Activated CD4-positive, alpha-beta T cell treated with anti-CD3 and anti-CD28 coated beads for 4 hours (primary cell): Measurements from ENCODE around the gene DCTN4.
A peak's percentile ranks its signal among the peaks of the same experiment; 100 is the strongest.
"Not testable (repeated sequence)": the region's sequence is repeated elsewhere in the genome, so short reads cannot be mapped to it uniquely, and the experiment has no call there.

Experiments
- DNase-seq, 2 donors: peaks; one replicate each; pipeline ENCODE4 v3.0.0-alpha.2; 2020

The DCTN4 gene

DNA sequence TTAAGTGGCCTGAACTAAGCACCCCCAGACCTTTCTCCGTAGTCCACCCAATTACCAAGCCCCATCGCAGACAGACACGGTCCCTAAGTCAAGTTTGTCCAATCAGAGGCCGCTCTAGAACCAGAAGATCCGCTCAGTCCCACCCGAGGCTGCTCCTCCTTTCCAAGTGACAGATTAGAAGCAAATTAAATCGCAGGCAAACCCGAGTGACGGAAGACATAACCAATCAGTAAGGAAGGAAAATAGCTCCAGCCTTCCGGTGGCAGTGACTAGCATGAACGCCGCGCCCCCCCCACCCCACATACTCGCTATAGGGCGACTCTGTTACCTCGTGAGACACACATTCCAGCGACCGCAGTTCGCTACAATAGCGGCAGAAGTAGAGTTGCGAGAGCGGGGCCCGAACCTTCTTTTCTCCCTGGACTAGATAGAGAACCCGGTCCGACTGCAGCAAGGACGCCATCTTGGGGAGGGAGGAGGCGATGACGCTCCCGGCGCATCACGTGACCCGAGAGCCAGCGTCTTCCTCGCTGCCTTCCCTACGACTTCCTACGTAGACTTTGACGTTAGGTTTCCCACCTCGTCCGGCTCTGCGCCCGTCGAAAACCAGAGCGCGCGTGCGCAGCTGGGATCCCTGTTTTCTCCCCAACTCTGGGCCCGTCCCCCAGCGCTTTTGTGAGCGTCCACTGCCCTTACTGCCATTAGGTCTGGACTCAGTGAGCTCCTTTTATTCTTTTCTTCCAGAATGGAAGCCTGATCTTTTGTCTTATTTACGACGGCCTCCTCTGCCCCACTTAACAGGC is at the start of gene DCTN4:
DCTN4 (minus strand) TSS at position 487 of the 803 bp plus-strand sequence; CDS start at position 463, 24 bp downstream.
- peak; percentile 89 to 93 for DNase-seq

DNA sequence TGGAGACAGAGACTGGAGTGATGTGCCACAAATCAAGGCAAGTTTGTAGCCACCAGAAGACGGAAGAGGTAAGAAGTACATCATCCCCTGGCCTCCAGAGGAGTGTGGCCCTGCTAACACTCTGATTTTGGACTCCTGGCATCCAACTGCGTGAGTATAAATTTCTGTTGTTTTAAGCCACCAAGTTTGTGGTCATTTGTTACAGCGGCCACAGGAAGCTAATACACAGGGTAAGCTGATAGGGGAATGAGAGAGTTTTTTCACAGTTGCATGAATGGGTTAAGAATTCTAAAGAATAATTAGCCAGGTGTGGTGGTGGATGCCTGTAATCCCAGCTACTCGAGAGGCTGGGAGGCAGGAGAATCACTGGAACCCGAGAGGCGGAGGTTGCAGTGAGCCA is 45.6 kb upstream of the DCTN4 start:
- DNase-seq: no peak

DNA sequence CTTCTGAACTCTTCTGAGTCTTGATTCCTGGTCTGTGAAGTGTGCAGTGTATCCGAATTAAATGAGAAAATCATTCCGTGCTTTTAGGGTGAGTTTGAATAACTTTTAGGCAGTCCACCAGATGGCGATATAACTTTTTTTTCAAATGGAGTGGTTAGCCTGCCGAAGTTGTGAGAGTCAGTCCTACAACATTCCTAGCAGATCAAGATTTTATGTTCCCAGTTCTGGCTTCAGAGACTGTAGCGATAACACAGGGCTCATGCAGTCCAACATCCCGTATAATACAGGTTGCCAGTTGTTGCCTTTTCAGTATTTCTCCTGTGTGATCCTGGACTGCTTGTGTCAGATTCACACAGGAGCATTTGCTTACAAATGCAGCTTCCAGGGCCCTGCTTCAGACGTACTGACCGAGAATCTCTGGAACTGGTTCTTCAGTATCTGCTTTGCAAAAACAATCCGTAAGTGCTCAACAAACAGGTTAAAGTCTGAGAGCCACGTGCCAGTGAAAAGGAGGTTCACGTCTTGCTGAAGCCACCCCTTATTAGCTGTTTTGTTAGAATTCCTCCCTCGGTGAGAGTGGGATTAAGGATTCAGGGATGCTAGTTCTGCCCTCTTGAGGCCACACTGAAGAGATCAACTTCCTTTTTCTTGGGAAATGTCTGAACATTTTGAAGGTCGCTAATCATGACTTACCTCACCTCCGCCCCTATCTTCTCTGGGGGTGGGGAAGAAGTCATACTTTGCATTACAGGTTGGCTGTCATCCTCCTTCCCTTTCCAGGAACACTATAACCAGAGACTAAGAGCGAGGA is 42.5 kb upstream of the DCTN4 start:
- DNase-seq: peak; percentile 18 to 19

DNA sequence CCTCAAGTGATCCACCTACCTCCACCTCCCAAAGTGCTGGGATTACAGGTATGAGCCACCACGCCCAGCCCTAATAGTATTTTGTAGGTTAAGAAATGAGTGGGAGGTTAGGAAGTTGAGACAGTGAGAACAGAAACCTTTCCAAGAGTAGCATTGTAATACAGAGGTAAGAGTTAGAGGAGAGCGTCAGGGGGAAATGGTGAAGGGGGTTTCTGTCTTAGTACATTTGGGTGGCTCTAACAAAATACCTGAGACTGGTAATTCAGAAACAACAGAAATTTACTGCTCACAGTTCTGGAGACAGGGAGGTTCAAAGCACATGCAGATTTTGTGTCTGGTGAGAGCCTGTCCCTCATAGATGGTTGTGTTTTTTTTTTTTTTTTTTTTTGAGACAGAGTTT is 38.6 kb upstream of the DCTN4 start:
- no peak for DNase-seq

DNA sequence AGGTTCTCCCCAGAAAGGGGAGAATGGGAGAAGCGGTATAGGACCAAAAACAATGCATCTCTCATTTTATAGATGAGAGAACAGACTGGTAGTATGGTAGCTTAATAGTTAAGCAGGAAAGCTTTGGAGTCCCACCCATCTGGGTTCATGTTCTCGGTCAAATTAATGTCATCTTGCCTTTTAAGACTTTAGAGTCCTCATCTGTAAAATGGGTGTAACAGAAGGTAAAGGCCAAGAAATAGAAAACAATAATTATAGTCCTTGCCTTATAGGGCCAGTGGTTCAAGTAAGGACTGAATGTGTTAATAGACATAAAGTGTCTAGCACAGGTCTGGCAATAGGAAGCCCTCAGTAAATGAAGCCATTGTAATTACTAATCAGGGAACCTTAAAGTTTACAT is 36.1 kb upstream of the DCTN4 start:
- DNase-seq: no peak

DNA sequence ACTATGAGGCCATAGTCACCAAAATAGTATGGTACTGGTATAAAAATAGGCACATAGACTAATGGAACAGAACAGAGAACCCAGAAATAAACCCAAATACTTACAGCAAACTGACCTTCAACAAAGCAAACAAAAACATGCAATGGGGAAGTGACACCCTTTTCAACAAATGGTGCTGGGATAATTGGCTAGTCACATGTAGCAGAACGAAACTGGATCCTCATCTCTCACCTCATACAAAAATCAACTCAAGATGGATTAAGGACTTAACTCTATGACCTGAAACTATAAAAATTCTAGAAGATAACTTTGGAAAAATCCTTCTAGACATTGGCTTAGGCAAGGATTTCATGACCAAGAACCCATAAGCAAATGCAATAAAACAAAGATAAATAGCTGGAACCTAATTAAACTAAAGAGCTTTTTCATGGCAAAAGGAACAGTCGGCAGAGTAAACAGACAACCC is 34.6 kb upstream of the DCTN4 start:
- not testable (repeated sequence) for DNase-seq

DNA sequence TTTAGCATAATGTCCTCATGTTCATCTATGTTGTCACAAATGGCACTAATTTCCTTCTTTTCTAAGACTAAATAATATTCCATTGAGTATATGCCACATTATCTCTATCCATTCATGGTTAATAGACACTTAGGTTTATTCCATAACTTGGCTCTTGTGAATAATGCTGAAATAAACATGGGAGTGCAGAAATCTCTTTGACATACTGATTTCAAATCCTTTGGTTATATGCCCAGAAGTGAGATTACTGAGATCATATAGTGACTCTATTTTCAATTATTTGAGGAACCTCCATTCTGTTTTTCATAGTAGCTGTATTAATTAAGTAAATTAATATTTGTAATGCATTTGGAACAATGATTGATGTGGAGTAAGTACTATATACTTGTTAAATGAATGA is 32.7 kb upstream of the DCTN4 start:
- no peak for DNase-seq

DNA sequence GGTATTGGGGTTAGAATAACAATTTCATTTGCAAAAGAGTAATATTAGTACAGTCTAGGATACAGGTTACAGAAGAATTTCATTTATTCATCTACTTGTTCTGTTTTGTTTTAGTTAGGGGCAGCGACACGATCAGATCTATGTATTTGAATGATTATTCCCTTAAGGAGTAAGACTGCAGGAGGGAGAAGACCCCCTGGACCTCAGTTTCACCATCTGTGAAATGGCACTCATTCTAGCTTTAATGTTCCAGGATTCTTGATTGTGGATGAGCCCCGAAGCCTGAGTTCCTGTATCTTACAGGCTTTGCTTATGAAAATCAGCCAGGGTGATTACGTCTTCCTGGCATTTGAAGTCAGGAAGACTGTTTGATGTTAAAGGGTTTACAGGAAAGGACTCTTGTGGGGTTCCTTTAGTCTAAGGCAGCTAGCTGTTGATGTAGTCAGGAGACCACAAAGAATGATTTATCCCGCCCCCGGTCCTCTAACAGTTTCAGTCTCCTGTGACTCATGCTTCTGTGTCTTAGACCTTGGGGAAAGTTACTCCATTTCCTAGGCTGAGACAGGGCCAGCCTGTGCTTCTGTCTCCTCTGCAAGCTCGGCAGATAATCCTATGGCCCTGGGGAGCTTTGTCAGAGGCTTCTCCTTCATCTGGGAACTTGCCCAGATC is 31.3 kb upstream of the DCTN4 start:
- peak; percentile 76 to 79 for DNase-seq

DNA sequence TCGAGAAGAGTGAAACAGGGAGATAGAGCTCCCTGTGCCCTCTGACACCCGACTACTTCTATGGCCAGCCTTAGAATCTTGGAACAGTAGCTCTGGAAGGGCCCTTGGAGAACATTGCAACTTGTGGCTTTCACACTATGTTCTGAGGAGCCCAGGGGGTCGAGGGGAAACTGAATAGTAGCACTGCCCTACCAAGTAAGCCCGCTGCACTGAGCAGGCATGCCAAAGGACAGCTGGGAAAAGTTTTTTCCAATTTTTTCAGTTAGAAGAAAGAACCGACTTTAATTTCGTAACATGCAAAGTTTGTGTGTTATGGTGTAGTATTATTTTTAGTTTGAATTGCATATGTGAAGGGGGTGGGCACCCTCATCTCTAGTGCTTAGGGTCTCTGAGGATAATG is 30.6 kb upstream of the DCTN4 start:
- no peak for DNase-seq

DNA sequence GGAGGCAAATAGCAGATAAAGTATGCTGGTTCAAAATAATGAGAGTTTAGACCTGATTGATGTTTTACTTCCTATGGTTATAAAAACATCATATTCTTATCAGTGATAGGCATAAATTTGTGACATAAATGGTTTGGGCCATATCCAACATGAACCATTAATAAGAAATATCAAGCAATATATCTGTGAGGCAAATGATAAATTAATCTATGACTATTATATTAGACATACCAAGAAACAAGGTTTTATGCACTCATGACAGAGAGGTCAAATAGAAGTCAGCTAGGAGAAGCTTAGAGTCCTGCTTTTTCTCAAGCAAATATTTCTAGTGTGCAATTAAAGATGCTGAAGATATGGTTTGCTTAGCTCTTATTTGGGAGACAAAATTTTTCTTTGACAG is 30.2 kb upstream of the DCTN4 start:
- DNase-seq: no peak

DNA sequence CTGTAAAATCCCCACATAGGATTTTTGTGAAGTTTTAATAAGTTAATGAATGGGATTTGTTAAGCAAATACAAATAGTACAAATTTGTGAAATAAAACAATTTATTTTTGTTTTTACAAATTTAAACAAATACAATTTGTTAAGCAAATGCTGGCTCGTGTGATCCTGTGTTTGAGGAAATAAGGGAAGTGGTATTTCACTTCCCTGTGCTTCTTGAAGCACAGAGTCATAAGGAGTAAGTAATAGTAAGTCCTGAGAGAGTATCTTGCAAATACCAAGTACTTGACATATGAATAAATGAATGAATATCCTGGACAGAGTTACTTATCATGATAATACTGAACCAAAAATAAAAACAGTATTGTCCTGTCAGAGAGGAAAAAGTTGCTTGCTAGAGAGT is 28.8 kb upstream of the DCTN4 start:
- DNase-seq: no peak

DNA sequence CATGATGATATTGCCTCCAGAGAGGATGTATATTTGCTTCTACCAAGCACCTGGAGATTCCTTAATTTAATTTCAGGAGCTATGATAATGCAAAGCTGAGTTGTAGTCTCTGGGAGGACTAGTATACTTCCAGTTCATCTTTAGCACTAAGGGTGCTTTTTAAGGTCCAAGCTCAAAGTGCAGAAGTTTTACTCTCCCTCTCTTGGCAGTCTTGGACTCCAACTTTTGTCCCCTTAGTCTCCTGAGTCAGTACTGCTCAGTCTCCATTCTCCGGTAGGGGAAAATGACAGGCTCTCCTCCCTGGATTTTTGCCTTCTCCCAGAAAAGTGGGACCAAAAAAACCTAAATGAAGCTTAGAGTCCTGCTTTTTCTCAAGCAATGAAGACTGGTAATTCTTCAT is 28.1 kb upstream of the DCTN4 start:
- DNase-seq: no peak

DNA sequence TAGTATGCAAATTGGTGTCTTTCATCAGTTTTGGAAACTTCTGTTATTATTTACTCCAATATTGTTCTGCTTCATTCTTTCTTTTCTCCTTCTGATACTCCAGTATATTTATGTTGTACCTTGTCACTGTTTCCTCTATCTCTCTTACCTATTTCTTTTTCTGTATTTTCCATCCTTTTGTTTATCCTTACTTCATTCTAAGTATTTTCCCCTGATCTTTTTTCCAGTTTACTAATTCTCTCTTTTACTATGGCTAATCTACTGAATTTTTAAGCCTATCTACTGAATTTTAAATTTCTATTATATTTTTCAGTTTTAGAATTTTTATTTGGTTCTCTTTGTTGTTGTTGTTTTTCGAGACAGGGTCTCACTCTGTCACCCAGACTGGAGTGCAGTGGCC is 27.1 kb upstream of the DCTN4 start:
- no peak for DNase-seq

DNA sequence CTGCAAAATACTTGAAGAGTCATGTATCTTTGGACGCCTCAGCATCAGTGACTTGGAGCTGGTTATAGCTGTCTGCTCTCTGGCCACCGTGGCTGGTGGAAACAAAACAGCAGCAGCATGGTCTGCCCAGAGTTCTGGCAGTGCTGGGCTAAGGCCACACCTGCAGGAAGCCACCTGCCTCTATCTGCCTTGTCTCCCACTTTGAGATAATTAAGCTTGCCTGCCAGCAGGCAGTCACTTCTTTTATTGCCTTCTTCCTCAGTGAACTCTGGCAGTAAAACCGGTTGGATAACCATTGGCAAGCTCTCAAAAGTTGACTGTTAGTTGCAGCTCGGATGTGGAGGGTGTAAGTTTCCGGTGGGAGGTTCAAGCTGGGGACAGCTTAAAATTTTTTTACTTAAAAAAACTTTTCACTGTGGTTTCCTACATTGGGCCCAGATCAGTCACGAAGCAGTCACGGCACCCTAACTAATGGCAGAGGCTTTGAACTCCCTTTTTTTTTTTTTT is 24.7 kb upstream of the DCTN4 start:
- DNase-seq: peak; percentile 60 to 67

DNA sequence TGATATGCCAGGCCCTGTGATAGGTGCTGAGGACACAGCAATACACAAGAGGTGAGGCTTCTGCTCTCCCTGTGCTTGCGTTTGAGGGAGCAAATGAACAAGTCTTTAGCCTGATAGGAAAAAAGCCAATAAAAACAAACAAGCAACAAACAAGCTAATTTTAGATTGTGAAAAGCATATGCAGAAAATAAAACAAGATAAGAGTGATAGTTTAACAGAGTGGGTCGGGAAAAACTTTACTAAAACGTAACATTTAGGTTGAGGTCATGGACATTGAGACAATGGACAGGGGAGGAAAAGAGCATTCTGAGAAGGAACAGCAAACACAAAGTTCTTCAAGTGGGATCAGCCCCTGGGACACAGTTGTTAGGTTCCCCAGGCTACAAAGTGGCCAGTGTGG is 24.0 kb upstream of the DCTN4 start:
- no peak for DNase-seq

DNA sequence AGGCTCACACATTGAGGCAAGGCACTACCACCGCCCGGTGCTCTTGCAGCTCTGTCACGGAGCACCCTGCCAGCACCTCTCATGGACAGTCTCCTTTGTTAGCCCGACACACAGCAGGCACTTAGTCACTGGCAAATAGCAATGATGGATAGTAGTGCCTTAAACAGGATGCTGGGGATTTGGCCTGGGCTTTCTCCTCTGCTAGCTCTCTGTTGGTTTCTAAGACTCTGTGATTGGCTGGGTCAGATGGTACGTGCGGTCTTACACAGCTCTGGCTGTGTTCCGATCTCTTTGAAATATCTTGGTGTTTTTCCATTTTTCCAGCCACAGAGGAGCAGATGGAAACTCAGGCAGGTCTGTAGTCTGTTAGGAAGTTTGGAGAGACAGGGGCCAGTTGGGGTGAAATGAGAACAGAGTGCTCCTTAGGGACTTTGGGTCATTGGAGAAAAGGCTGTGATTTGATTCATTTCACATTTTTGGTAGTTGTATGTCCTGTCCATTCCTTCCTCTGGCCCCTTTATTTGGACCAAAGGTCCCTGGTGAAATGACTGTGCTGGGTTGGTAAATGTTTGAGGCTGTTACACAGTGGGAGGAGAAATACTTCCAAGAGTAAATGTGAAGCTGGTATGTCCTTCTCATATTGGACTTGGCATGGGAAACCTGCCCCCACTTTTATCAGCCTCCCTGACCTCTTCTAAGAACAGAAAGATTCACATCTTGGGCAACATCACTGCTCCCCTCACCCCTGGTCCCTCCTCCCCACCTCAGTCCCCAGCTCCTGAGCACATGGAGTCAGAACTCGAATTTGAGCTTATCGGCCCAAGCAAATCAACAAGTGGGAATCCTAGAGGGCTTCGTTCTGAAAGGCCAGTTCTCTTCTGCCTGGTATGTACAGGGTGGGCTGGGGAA is 23.1 kb upstream of the DCTN4 start:
- DNase-seq: no peak

DNA sequence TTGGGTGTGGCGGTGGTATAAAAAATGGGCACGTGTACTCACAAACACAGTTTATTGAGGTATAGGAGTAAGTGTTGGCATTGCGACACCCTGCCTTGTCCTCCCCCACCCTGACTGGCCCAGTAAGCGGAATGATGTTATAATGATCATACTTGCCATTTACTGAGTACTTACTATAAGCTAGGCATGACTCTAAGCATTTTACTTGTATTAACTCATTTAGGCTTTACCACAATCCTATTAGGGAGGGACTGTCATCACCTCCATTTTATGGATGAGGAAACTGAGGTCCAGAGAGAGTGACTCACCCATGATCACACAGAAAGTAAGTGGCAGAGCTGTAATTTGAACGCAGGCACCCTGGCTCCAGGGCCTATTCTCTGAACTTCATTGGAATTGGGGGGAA is 22.0 kb upstream of the DCTN4 start:
- DNase-seq: no peak

DNA sequence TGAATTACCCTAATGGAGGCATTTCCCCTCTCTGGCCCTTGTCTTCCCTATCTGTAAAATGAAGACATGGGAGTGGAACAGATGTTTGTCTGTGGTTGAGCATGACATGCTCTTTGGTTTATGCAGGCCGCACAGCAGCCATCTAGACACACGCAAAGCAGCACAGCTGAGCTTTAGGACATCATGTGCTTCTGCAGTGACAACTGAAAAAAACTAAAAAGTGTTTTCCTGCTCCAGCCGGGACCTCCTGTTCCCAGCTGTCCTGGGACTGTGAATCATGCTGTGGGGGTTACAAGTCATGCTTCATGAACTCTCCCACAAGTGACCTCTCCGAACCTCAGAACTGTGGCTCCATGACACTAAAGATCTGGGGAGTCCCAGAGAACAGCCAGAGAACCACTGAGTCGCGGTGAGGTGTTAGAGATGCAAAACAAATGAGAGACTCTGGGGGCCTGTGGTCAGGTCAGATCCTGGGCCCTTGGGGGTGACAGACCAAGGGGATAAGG is 21.4 kb upstream of the DCTN4 start:
- DNase-seq: no peak

DNA sequence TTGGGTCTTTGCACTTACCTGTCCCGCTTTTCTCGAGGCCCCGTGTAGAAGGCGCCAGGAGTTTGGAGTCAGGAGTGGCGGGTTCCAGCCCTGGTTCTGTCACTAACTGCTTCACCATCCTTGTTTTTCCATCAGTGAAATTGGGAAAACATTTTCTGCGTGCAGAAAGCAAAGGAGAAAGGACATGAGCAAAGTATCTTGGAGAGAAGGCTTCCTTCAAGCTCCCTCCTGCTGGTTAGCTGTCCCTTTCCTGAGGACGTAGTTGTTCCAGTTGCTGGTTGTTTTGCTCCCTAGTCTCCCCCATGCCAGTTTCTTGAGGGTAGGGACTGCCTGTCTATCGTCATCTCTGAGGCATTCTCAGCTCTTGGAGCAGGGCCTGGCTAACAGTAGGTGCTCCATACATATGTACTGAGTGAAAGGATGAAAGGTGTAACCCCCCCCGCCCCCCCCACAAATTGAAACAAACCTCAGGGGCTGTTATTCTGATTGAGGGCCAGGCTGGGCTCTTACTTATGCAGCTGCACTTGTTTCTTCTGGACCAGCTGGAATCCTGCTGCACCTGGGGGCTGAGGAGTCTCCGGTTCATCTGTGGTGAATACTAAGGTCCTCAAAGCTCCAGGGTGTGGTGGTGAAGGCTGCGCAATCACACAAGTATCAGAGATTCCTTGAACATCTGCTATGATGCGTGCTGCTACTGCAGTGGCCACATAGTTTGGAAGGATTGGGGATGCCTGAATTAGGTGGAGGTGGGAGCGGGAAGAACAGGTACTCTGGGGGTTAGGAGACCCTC is 20.8 kb upstream of the DCTN4 start:
- DNase-seq: no peak

DNA sequence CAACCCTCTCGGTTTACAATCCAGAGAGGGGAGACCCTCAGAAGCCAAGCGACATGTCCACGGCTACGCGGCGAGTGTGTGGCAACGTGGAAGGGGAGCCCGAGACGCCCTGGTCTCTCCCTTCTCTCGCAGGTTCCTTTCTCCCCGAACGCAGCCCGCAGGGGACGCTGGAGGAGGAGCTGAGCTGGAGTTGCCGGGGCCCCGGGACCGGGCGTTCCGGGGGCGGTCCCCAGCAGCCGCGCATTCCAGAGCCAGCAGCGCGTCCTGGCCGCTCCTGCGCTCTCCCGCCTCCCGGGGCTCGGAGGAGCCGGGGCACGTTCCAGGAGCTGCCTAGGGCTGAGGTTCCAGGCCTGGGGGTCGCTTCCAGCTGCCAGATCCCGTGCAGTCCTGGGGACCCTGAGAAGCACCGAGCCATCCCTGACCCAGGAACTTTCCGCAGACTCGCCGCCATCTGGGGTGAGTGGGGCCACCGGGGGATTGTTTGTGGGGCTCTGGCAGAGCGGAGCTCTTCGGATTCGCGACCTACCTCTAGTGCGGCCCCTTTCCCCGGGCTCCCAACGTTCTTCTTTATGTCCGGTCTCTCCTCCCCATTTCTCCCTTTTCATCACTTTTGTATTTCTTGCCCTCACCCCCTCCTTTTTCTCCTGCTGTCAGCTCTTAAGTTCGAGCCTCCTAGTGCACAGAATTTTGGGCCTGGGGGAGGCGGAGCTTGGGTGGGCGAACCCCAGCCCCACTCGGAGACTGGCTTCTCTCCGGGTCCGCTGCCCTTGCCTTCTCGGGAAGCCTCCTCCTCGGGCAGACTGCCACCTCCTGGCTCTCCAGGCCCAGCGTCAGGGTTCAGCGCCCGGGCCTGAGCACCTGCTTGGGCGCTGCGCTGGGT is 19.9 kb upstream of the DCTN4 start, which contains the start of gene SMIM3:
SMIM3 (plus strand) TSS at position 241 of the 880 bp plus-strand sequence. CDS start 16,684 bp downstream, outside the sequence.
- peak; percentile 70 to 74 for DNase-seq
